CD14-positive monocyte (primary cell): ENCODE measurements around the gene UBE2L3. TPM values are rescaled to one million over a fixed set of nuclear protein-coding genes. Genes with fewer than 3 reads are reported as not detected.

Source experiments
- DNase-seq, 3 donors: peaks; one replicate each; pipeline ENCODE4 v3.0.0-alpha.2; 2011 to 2022
- H2AFZ ChIP-seq: 2 replicates; pipeline ENCODE4 v1.6.0; 2012; ENCODE audit warnings: mild to moderate bottlenecking, low read depth, low read length, inconsistent platforms; ENCODE audit not compliant: insufficient read depth, poor library complexity, severe bottlenecking
- H3K27ac ChIP-seq, 2 donors: 1 replicate in 1 of 2; 2 replicates in 1 of 2; pipeline ENCODE4 v1.5.1; 2012 to 2013; ENCODE audit warnings: low read length in 2 of 2, control low read depth in 1 of 2, inconsistent platforms in 1 of 2, low read depth in 1 of 2, mild to moderate bottlenecking in 1 of 2
- H3K27me3 ChIP-seq, 2 donors: one replicate each; pipeline versions ENCODE4 v1.6.0 to v1.6.1; 2011 to 2013; ENCODE audit warnings: low read length in 2 of 2; ENCODE audit not compliant: control insufficient read depth in 2 of 2, insufficient read depth in 2 of 2
- H3K36me3 ChIP-seq, 2 donors: replicated peaks in 1 of 2; 1 replicate in 1 of 2; 2 replicates in 1 of 2; pipeline versions ENCODE4 v1.5.1 to v1.6.1; 2012 to 2013; ENCODE audit warnings: low read length in 2 of 2, control low read depth in 1 of 2, inconsistent platforms in 1 of 2, mild to moderate bottlenecking in 1 of 2; ENCODE audit not compliant: insufficient read depth in 2 of 2, control insufficient read depth in 1 of 2
- H3K4me1 ChIP-seq, 2 donors: 1 replicate in 1 of 2; 2 replicates in 1 of 2; pipeline versions ENCODE4 v1.5.1 to v1.6.1; 2012 to 2013; ENCODE audit warnings: low read length in 2 of 2, control low read depth in 1 of 2, inconsistent platforms in 1 of 2, mild to moderate bottlenecking in 1 of 2, moderate library complexity in 1 of 2; ENCODE audit not compliant: insufficient read depth in 2 of 2, control insufficient read depth in 1 of 2
- H3K4me2 ChIP-seq: replicated peaks from 2 replicates; pipeline ENCODE3; 2012; ENCODE audit warnings: low read length, moderate library complexity, mild to moderate bottlenecking; ENCODE audit not compliant: poor library complexity, severe bottlenecking; ENCODE audit errors: extremely low read depth
- H3K4me3 ChIP-seq, 3 experiments: fragments of 200-600 bp in 1 of 3; sonication (generic) in 1 of 3; replicated peaks in 1 of 3; 1 replicate in 2 of 3; 2 replicates in 1 of 3; pipeline ENCODE4 v1.5.1; 2011 to 2013; ENCODE audit warnings: low read length in 3 of 3, mild to moderate bottlenecking in 3 of 3, control low read depth in 2 of 3, low read depth in 2 of 3, inconsistent platforms in 1 of 3, moderate library complexity in 1 of 3
- H3K79me2 ChIP-seq: 2 replicates; pipeline ENCODE4 v1.6.0; 2012; ENCODE audit warnings: mild to moderate bottlenecking, control low read depth, inconsistent platforms, low read length, moderate library complexity; ENCODE audit not compliant: insufficient read depth
- H3K9ac ChIP-seq: 2 replicates; pipeline ENCODE4 v1.6.0; 2017; ENCODE audit warnings: low read length, mild to moderate bottlenecking; ENCODE audit not compliant: insufficient read depth, poor library complexity, severe bottlenecking
- H3K9me3 ChIP-seq, 2 donors: replicated peaks in 1 of 2; 1 replicate in 1 of 2; 2 replicates in 1 of 2; pipeline versions ENCODE4 v1.5.1 to v1.6.1; 2012 to 2013; ENCODE audit warnings: low read length in 2 of 2, control low read depth in 1 of 2; ENCODE audit not compliant: control insufficient read depth in 1 of 2, insufficient read depth in 1 of 2
- H4K20me1 ChIP-seq: 2 replicates; pipeline ENCODE4 v1.6.0; 2012; ENCODE audit warnings: mild to moderate bottlenecking, low read length, control low read depth, moderate library complexity; ENCODE audit not compliant: insufficient read depth
- H3K27ac Mint-ChIP-seq, 7 donors: one replicate each; pipeline ENCODE4 v1.8.0; 2020; ENCODE audit warnings: mild to moderate bottlenecking in 7 of 7, mixed read lengths in 7 of 7, moderate library complexity in 6 of 7, inconsistent platforms in 2 of 7
- H3K27me3 Mint-ChIP-seq, 3 donors: one replicate each; pipeline ENCODE4 v1.8.0; 2021 to 2022; ENCODE audit warnings: low read depth in 3 of 3, mild to moderate bottlenecking in 3 of 3, mixed read lengths in 3 of 3, moderate library complexity in 3 of 3, inconsistent platforms in 1 of 3
- H3K36me3 Mint-ChIP-seq, 2 donors: one replicate each; pipeline ENCODE4 v1.8.0; 2020; ENCODE audit warnings: mixed read lengths in 2 of 2, inconsistent platforms in 1 of 2, mild to moderate bottlenecking in 1 of 2
- H3K4me1 Mint-ChIP-seq: one replicate; pipeline ENCODE4 v1.8.0; 2020; ENCODE audit warnings: mild to moderate bottlenecking, mixed read lengths
- H3K4me3 Mint-ChIP-seq, 2 donors: one replicate each; pipeline ENCODE4 v1.8.0; 2020; ENCODE audit warnings: mild to moderate bottlenecking in 2 of 2, mixed read lengths in 2 of 2, moderate library complexity in 1 of 2
- H3K9me3 Mint-ChIP-seq, 7 donors: one replicate each; pipeline ENCODE4 v1.8.0; 2020 to 2022; ENCODE audit warnings: mixed read lengths in 7 of 7, mild to moderate bottlenecking in 6 of 7, moderate library complexity in 6 of 7, inconsistent platforms in 2 of 7
- CTCF ChIP-seq: fragments of 200-600 bp; IDR thresholded peaks from one replicate; pipeline ENCODE4 v1.8.0; 2022; ENCODE audit warnings: antibody characterized with exemption, mild to moderate bottlenecking
- WGBS: methylation state at CpG from one replicate; pipeline ENCODE4 v1.1.5; 2013; ENCODE audit warnings: missing lambda C conversion rate; ENCODE audit not compliant: insufficient coverage; 5-methylcytosine and 5-hydroxymethylcytosine counted together
- intact Hi-C, 2 donors: fragments of 100-400 bp; cut with micrococcal nuclease; formaldehyde crosslinking; loops; one replicate each; pipeline versions ENCODE4 v1.15.0 to v1.15.1; 2023
- polyA plus RNA-seq, 3 donors: library from polyadenylated mRNA; depleted of rRNA in 1 of 3; unstranded in 2 of 3; stranded (reverse) in 1 of 3; fragments of 300-500 nt in 2 of 3; fragments of >200 nt in 1 of 3; fragmentation: Illumina TruSeq in 2 of 3; gene quantifications; 1 replicate in 2 of 3; 2 replicates in 1 of 3; pipeline ENCODE4 v1.2.3, GENCODE V29; 2012 to 2021

UBE2L3 gene
- polyA plus RNA-seq, 3 donors, result 19.6 to 88.9 (median 69.6) TPM

- H3K27me3 ChIP-seq, result no peaks in the 10 kb centered on the region
- peaks cover 16% of the 10 kb centered on the region for H4K20me1 ChIP-seq
- peaks cover 9% of the 10 kb centered on the region for H3K4me1 Mint-ChIP-seq
- H3K4me2 ChIP-seq, result no peak overlapping the region
- intact Hi-C loops, result no loop called here
- no peak for TF ChIP-seq CTCF
- no peak for DNase-seq
- peaks cover 0 to 2% (median 1%) of the 10 kb centered on the region in 3 donors for H3K27me3 Mint-ChIP-seq
- H2AFZ ChIP-seq, result no peak overlapping the region
- peaks cover 5% of the 10 kb centered on the region in 2 donors for H3K36me3 Mint-ChIP-seq
- H3K9ac ChIP-seq, result no peak overlapping the region
- no peak overlapping the region for H3K4me3 Mint-ChIP-seq
- H3K4me1 ChIP-seq, result peaks cover 11 to 22% of the 10 kb centered on the region in 2 donors
- H3K79me2 ChIP-seq, result peaks cover 19% of the 10 kb centered on the region
- H3K9me3 ChIP-seq, result peaks cover 0 to 6% of the 10 kb centered on the region in 2 donors
- H3K36me3 ChIP-seq, result peaks cover 5% of the 10 kb centered on the region in 2 donors
- H3K27ac ChIP-seq, result no peak overlapping the region
- H3K27ac Mint-ChIP-seq, result peak overlapping the region in 1 of 7 donors; percentile 66
- WGBS, result 98% methylated on average over 16 of the region's 18 CpGs
- peaks cover 0 to 8% (median 3%) of the 10 kb centered on the region in 7 donors for H3K9me3 Mint-ChIP-seq
- H3K4me3 ChIP-seq, result no peak overlapping the region
Observed at GRCh38 chr22:21632931-21633330, 65.4 kb downstream of the UBE2L3 start.

- Mint-ChIP-seq H3K27me3 (peaks cover 0 to 2% (median 1%) of the 10 kb centered on the region in 3 donors), H3K36me3 (no peaks in the 10 kb centered on the region), H3K9me3 (peaks cover 0 to 8% (median 3%) of the 10 kb centered on the region in 7 donors), H3K27ac (no peak overlapping the region), H3K4me1 (peaks cover 4% of the 10 kb centered on the region), H3K4me3 (no peak overlapping the region)
- no peak for DNase-seq
- Histone ChIP-seq H3K27ac (no peak overlapping the region), H2AFZ (no peak overlapping the region), H3K79me2 (peaks cover 14% of the 10 kb centered on the region), H3K4me1 (peaks cover 6 to 17% of the 10 kb centered on the region in 2 donors), H4K20me1 (peaks cover 11% of the 10 kb centered on the region), H3K9ac (no peak overlapping the region), H3K9me3 (peaks cover 0 to 6% of the 10 kb centered on the region in 2 donors), H3K27me3 (no peaks in the 10 kb centered on the region), H3K4me2 (no peak overlapping the region), H3K4me3 (no peak overlapping the region), H3K36me3 (no peaks in the 10 kb centered on the region)
- no peak for TF ChIP-seq CTCF
- intact Hi-C loops, result no loop called here
- WGBS, result 96% methylated on average over 3 of the region's 4 CpGs
Observed at GRCh38 chr22:21633481-21633880, 66.0 kb downstream of the UBE2L3 start.
